TTC549 (cell line): ENCODE results near the gene COP1.

Source experiments
- FAIRE-seq: peaks from 2 replicates; lab custom pipeline; 2012; peaks lifted over from hg19 to GRCh38; lab: Jason Lieb, UNC

The COP1 gene

DNA sequence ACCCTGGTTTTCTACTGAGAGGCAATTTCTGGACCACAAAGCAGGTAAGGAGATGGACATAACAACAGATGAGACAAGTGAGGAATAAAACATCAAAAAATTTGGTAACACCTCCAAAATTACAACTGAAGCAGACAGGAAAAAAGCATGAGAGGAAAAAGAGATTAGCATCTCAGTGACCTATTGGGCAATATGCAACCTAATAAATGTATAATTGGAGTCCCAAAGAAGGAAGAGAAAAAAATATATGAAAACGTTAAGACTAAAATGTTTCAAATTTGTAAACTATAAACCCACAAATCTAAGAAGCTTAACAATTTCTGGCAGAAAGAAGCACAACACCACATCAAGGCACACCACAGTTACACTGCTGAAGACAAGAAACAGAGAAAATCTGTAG, 255.5 kb downstream of the COP1 start:
- FAIRE-seq, result no peak

DNA sequence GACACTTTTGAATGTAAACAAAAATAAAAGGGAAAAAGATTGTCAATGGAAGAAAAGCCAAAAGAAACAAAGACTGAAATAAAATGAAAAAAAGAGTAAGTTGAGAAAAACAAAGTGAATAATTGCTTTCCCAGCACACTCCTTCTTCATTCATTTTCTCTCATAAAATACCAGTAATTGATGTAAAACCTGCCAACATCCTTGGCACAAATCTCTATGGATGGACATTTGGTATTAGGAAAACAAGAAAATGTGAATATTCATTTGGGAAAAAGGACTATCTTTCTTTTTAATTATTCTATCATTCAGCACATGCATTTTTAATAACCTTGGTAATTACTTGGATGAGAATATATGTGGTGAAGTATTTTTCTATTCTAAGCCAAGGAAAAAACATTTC, 259.3 kb downstream of the COP1 start:
- FAIRE-seq, result peak; percentile 15

DNA sequence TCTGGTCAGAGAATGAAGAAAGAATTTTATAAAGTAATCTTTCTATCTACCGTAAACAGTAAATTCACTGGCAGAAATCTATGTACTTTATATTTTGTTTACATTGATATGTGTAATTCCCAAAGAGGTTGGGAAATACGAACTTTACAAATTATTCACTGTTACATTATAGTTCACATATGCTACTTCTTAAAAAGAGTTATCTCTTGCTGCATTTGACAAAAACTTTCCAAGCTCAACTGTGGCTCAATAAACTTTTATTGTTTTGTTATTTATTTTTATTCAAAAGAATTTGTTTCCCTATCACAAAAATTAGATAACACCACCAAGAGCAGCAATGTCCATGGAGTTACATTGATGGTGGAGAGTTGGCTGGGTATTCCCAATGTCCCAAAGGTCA, 262.5 kb downstream of the COP1 start:
- peak; percentile 58 for FAIRE-seq

DNA sequence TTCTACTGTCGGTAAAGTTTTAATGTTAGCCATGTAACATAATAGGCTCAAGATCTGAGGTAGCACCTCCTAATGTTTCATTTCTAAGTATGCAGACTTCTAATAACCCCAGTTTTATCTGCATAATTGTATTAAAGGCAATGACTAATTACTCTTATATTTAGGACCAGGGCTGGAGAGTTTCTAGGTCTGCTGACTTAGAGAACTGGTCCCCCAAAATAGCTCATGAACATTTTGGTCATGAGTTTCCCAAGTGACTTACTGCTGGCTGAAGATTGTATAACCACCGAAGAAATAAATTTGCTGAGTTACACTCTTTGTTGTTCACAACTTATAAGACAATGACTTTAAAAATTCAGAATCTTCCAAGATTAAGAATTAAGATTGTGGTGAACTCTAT, 265.9 kb downstream of the COP1 start:
- FAIRE-seq, result no peak

DNA sequence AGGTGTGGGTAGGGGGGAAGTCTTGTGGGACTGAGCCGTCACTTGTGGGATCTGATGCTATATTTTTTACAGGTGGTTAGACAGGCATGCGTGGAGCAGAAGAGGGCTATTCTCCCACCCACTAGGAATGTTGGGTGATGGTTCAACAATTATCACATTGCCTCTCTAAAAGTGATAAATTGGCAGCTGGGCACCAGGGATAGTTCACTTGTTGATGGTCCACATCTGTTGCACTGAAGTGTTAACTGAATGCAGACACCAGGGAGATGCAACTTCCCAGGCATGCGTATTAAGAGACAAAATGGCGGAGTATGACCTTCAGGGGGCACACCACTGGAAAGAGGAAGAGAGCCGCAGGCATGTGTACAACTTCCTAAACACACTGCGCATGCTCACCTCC, 270.4 kb downstream of the COP1 start:
- no peak for FAIRE-seq

DNA sequence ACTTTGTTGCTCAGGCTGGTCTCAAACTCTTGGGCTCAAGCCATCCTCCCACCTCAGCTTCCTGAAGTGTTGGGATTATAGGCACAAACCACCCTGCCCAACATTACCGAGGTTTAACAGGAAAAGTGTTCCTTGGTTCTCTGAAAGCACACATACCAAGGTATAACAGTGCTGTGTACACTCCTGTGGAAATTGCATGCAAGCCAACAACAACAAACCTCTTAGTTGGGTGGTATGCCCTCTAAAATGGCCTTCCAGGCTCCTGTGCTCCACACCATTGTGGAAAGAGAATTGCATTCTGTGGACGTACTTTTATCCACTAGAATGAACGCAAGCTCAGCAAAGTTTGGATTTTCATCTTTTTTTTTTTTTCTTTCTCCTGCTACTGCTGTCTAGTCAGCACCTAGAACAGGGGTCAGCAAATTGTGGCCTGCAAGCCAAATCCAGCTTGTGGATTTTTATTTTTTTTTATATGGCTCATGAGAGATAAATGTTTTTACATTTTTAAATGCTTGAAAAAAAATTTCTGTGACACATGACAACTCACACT, 271.4 kb downstream of the COP1 start:
- FAIRE-seq, result no peak

DNA sequence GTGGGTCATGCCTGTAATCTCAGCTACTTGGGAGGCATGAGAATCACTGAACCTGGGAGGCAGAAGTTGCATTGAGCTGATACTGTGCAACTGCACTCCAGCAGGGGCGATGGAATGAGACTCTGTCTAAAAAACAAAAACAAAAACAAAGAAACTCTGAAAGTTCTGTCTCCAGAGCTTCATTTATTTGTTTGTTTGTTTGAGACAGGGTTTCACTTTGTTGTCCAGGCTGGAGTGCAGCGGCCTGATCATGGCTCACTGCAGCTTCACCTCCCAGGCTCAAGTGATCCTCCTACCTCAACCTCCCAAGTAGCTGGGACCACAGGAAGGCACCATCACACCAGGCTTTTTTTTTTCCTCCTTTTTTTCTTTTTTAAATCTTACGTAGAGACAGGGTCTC, 271.9 kb downstream of the COP1 start:
- FAIRE-seq, result no peak

DNA sequence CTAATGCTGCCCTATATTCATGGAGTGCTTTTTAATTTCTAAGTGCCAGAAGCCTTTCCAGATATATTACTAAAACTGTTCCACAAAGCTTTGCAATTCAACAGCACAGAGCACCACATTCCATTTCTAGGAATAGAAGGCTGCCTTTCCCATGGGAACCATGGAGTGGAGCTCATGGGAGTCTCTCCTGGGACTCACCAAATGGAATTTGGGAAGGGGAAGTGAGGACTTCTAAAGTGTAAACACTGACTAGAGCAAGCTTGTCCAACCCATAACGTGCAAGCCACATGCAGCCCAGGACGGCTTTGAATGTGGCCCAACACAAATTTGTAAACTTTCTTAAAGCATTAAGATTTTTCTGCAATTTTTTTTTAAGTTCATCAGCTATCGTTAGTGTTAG, 273.3 kb downstream of the COP1 start:
- FAIRE-seq, result no peak

DNA sequence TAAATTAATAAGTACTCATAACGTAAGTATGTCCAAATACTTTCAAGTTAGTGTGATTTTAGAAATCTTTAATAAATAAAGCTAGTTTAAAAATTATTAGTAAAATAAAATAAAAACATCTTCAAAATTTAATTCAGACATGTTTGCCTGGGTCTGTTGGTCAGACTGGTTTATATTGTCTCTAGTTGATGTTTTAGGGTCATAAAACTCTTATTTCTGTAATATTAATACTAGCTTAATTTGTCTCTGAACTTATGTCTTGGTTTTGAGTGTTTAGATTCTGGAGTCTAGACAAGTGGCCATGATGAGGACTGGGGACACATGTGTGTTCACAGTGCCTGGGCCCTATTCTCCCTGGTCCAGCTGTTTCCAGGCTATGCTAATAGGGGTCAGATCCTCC, 279.1 kb downstream of the COP1 start:
- peak; percentile 91 for FAIRE-seq

DNA sequence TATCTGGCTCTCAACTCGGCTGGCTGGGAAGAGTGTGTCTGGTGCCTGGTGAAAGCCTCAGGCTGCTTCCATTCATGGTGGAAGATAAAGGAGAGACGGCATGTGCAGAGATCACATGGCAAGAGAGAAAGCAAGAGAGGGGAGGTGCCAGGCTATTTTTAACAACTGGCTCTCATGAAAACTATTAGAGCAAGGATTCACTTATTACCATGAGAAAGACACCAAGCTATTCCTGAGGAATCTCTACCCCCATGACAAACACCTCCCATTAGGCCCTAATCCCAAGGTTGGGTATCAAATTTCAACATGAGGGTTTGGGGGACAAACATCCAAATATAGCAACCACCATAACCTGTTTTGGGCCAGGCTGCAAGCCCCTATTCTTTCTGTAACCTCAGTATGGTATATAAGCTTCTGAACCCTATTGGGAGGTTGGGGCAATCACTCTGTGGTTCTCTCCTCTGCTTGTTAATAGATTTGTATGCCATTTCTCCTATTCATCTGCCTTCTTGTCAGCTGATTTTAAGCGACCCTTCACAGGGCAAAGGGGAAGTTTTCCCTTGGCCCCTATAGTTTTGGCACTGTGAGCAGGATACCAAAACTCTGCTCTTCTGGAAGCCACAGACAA, 284.7 kb downstream of the COP1 start:
- FAIRE-seq, result no peak

DNA sequence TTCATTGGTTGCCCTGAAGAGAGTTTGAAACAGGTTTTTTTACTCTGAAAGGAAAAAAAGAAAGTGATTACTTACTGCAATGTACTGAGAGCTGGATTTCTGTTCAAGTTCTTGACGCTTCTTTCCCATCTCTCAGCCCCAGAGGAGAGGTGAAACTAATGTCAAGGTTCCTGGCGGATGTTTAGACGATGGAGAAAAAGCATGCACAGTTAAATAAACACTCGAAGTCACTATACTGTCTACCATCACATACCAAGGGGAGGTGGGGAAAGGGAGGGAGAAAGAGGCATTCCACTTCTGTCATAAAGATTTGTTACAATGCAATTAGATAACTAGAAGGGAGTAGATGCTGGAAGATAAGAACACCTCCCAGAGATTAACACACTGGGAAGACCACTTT, 286.7 kb downstream of the COP1 start:
- no peak for FAIRE-seq

DNA sequence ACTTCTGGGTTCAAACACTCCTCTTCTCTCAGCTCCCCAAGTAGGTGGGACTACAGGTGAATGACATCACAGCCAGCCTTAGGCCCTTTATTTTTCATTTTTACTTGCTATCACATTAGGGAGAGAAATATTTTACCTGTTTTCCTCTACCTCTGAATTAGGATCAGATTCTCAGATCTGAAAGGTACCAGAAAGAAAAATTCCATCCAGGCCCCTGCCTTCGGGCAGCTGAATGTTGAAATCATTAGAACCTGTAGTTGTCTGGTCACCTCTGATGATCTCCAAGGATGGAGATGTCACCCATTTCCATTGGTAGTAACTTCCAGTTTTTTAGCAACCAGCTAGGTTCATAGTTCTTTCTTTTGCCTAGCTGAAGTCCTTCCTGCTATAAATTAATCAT, 288.1 kb downstream of the COP1 start:
- FAIRE-seq, result no peak

DNA sequence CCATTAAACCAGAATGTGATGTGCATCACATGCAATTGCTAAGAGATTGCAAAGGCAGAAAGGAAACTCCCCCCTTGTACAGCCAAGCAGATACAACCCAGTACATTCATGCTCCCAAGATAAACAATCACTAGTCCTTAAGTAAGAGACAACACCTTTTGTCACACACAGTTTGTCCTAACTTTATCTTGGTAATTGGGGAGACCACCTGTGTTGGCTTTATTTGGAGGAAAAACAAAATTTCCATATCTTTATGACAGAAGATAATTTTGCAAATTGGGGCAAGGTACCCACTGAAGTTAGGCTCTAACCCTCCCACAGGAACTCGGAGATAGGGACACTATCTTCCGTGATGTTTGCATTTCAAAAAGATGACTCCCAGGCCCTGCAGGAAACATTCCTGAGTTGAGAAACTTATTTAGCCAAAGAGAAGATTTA, 288.7 kb downstream of the COP1 start:
- no peak for FAIRE-seq

DNA sequence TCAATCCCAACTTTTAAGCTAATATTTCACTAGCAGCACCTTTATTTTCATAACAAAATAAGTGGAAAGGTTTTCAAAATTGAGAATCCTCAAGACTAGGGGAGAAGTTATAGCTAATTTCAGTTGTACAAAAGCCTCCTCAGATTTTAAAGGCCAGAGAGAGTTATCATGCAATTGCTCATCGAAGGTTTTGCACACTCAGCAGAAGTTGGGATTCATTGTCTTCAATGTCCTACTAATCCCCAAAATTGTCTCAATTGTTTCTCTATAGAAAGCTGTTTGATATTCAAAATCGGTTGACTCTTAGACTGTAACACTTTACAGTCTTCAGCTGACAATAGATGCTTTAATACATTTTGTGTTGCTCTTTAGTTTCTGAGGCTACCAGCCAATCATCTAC, 293.0 kb downstream of the COP1 start:
- FAIRE-seq, result no peak

DNA sequence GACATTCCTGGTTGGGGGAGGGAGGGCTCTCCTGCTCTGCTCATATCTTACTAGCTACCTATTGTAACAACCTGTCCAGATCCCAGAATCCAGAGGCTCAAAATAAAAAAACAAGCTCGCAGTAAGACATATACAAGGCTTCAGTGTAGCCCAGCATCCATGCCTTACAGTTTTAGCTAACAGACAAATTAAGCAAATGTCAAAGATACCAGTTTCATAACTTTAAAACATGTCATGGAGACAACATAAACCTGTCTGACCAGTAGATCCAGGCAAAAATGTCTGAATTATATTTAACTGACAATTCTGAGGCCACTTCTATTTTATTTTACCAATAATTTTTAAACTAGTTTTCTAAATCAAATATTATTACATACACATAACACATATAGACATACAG, 295.9 kb downstream of the COP1 start:
- peak; percentile 17 for FAIRE-seq

DNA sequence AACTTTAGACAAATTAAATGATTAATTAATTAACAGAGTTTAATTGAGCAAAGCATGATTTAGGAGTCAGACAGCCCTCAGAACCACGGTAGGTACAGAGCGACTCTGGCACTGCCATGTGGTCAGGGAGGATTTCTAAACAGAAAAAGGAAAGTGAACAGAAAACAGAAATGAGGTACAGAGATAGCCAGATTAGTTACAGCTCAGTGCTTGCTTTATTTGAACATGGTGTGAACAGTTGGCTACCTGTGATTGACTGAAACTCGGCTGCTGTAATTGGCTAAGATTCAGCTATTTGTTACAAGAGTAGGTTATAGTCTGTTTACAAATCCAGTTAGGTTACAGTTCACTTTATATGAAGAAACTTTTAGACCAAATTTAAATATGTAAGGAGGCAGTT, 300.7 kb downstream of the COP1 start:
- FAIRE-seq, result no peak

DNA sequence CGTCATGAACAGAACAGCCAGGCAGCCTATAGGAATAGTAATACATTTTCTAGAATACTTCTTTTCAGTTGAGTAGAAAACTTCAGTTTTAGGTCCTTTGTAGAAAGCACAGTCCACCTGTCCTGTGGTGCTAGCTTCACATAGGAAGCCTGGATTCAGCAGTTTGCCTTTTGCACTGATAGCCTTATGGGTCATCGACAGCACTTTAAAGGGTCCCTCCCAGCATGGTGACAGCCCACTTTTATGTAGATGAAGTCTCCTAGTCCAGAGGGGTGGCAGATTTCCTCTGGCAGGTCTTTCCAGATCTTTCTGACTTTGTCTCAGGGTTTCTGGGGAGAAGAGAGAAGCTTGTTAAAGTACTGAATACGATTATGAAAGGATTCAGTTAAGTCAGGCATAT, 302.3 kb downstream of the COP1 start:
- FAIRE-seq, result no peak

DNA sequence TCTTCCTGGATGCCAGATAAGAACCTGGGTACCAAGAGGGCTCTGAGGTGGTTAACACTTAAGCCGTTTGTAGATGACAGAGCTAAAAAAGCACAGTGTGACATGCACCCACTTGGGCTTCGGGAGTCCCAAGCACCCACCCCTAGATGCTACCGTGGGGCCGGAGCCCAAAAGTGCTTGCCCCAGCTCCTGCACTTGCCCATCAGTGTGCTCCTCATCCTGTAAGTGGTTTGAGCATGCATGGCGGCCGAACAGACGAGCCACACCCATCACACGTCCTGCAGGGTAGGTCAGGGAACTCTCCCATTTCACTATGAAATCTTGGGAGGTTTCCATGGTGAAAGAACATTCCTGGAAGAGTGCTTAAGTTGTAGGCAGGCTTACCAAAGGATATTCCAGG, 304.8 kb downstream of the COP1 start:
- FAIRE-seq, result no peak

DNA sequence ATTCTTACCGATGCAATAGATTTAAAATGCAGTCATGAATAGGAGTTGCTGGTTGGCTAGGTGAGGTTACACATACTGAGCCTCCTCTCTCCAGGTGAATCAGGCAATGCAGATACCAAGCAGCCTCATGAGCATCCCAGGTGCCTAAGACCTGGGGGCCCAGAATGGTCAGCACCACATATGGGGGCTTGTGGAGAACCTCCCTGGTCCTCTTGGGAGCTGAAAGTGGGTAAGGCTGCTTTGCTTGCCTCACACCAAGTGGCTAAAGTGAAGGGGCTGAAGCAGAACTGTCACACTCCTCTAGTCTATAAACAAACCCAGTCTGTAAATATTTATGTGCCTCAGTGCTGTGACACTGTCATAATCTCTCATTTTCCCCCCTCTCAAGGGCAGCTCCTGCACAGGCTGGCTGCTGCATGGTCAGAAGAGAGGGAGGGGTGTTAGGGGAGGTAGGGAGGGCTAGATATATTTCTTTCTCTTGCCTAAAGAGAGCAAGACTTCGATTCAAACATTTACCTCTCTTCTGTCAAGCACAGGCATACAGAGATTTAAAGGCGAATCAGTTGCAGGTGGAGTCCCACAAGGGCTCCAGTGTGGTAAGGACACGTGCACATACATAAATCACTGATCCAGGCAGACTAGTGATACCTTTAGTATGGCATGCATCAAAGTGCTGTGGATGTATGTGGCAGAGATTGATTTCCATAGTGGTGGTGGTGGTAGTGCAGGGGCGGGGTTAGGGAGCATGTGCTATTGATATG, 305.8 kb downstream of the COP1 start:
- FAIRE-seq, result no peak

DNA sequence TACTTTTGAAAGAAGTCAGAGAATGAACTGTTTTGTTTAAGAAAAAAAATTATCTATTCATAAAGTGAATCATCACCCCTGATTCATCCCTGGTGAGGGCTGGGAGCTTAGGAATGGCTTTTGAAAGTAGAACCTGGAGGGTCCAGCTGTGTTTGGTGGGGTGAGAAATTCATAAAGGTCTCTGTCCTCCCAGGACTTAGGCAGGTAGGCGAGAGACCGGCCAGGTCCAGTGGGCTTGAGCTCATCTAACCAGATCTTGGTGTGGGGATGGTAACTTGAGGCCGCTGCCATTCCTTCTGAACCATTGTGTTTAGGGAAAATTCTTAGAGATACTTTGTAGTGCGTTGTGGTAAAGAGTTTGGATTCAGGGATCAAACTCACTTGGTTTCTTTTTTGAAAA, 306.9 kb downstream of the COP1 start:
- FAIRE-seq, result no peak

DNA sequence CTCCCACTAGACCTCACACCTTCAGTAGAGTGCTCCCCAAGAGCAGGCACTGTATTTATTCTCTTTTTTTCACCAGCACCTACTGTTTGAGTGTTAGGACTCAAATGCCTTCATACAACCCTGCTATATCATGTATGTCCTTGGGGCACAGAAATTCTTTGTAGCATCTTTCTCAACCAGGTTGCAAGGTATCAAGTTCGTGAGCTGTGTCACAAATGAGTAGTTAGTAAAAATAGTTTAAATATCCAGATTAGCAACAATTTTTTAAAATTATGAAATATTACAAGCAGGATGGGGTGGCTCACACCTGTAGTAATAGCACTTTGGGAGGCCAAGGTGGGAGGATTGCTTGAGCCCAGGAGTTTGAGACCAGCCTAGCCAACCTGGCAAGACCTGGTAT, 311.1 kb downstream of the COP1 start:
- no peak for FAIRE-seq
